GM04504 (cell line): ENCODE data around the gene UBE2G1.
"Not testable (repeated sequence)": the region's sequence is repeated elsewhere in the genome, so short reads cannot be mapped to it uniquely, and the experiment has no call there.

Experiments
- DNase-seq: peaks from one replicate; pipeline ENCODE4 v3.0.0-alpha.2; 2012; ENCODE audit warnings: low read depth

The UBE2G1 gene, protein sequence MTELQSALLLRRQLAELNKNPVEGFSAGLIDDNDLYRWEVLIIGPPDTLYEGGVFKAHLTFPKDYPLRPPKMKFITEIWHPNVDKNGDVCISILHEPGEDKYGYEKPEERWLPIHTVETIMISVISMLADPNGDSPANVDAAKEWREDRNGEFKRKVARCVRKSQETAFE

DNA sequence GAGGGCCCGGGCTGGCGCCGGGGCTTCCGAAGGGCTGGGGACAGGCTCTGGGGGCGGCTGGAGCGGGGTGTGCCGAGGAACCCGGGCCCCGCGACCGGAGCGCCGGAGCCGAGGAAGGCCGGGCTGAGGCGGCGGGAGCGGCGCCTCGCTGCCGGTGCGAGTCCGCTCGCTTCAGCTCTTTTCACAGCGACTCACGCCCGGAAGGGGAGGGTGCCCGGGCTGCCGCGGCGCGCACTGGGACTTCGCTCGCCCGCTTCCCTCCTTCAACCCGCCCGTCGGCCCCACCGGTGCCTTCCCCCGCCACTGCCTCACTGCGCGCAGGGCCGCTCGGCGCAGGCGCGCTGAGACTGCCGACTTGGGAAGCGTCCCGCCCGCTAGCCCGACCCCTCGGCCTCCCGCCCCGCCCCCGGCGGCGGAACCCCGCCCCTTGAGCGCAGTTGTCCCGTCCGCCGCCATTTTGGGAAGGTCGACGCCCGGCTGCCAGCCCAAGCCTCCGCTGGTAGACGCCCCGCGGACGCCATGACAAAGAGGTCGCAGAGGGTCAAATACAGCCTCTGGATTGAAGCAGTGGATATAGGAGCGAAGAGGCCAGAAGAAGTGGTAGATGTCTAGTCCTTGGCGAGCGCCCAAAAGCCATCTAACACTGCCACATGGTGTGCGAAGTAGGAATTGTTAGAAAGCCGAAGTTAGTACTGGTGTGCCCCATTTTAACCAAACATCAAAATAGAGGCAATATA lies at the start of gene UBE2G1:
Gene UBE2G1 (minus strand): TSS at position 349 of the 737 bp plus-strand sequence. CDS start 359 bp downstream, outside the sequence.
- DNase-seq, result peak; percentile 94

DNA sequence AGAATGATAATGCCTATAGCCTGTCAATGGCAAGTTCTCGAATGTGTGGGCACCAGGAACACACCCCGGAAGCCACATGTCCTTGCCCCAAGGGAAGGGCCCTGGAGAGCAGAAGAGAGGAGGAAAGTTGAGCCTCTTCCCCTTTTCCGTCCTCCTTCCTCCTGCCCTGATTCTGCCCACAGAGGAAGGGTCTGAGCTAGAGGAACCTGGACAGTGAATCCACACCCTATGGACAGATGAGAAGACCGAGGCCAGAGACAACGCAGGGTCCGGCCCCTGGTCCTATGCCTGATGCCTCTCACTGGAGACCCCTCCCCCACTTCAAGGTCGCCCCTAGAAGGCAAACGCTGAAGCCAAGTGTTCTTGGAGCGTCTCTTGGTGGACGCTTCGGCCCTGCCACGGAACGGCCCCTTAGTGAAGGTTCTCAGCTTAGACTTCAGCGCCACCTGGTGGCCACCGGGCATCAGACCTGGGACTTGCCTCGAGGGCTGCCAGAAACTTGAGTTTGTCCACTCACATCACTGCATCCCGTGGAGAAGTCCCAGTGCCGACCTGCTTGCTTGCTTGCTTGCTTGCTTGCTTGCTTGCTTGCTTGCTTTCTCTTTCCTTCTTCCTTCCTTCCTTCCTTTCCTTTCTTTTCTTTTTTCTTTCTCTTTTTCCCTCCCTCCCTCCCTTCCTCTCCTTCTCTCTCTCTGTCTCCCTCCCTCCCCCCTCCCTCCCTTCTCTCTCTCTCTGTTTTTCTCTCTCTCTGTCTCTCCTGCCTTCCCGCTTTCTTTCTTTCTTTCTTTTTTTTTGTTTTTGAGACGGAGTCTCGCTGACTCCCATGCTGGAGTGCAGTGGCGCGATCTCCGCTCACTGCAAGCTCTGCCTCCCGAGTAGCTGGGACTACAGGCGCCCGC lies 46.7 kb upstream of the UBE2G1 start:
- peak; percentile 73 for DNase-seq

DNA sequence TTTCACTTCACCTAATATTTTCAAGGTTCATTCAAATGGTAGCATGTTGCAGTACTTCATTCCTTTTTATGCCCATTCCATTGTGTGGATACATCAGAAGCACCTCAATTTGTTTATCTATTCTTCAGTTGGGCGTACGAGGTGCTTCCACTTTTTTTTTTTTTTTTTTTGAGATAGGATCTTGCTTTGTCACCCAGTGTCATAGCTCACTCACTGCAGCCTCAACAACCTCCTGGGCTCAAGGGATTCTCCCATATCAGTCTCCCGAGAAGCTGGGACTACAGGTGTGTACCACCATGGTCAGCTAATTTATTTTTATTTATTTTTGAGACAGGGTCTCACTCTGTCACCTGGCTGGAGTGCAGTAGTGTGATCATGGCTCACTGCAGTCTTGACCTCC lies 44.7 kb upstream of the UBE2G1 start:
- no peak for DNase-seq

DNA sequence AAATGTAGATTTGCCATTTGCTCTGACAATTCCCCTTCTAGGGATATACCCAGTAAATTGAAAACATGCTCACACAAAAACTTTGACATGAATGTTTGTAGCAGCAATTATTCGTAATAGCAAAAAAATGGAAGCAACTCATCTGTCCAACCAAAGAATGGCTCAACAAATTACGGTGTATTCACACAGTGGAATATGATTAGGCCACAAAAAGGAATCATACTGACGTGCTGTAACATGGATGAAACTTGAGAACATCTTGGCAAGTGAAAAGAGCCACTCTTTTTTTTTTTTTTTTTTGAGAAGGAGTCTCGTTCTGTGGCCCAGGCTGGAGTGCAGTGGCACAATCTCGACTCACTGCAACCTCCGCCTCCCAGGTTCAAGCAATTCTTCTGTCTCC lies 43.2 kb upstream of the UBE2G1 start:
- DNase-seq, result no peak

DNA sequence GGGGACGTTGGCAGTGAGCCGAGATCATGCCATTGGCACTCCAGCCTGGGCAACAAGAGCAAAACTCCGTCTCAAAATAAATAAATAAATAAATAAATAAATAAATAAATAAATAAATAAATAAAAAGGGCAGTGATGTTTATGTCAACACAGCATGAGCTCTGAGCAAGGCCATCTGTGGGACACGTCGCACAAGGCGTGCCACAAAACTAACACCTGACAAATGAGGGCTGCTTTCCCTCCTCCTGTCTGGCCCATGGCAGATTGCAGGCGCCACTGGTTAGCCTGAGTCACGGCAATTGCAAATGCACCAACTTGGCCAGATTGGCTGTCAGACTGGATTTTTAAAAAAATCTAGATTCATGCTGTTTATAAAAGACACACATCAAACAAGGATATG lies 41.4 kb upstream of the UBE2G1 start:
- no peak for DNase-seq

DNA sequence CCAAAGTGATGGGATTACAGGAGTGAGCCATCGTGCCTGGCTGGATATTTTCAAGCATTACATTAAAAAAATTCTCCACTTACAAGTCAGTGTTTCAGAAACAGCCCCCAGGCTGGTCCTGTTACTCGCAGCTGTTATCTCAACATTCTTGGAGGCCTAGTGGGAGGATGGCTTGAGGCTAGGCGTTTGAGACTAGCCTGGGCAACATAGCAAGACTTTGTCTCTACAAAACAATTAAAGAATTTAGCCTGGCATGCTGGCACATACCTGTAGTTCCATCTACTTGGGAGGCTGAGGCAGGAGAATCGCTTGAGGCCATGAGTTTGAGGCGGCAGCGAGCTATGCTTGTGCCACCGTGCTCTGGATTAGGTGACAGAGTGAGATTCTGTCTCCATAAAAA lies 40.7 kb upstream of the UBE2G1 start:
- no peak for DNase-seq

DNA sequence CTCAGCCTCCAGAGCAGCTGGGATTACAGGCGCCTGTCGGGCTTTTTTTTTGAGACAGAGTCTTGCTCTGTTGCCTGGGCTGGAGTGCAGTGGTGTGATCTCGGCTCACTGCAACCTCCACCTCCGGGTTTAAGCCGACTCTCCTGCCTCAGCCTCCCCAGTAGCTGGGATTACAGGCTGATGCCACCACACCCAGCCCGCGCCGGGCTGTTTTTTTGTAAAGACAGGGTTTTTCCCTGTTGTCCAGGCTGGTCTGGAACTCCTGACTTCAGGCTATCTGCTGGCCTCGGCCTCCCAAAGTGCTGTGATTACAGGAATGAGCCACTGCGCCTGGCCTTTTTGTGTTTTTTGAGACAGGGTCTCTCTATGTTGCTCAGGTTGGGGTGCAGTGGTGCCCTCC lies 39.9 kb upstream of the UBE2G1 start:
- no peak for DNase-seq

DNA sequence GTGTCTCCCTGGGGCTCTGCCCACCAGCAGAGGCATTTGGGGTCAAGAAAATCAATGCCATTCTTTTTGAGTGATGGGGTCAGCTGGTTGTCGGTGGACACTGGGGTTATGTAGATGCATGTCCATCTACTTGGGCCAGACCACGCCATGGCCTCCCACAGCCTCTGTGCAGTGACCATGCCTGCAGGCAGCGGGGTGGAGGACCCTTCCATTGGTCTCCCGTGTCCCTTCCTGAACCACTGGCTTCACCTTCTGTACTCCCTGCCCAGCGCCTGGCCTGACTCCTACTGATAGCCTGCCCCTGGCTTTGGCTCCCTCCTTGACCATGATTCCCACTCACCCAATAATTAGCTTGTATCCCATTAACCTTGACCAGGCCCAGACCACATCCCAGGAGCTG lies 39.2 kb upstream of the UBE2G1 start:
- DNase-seq, result no peak

DNA sequence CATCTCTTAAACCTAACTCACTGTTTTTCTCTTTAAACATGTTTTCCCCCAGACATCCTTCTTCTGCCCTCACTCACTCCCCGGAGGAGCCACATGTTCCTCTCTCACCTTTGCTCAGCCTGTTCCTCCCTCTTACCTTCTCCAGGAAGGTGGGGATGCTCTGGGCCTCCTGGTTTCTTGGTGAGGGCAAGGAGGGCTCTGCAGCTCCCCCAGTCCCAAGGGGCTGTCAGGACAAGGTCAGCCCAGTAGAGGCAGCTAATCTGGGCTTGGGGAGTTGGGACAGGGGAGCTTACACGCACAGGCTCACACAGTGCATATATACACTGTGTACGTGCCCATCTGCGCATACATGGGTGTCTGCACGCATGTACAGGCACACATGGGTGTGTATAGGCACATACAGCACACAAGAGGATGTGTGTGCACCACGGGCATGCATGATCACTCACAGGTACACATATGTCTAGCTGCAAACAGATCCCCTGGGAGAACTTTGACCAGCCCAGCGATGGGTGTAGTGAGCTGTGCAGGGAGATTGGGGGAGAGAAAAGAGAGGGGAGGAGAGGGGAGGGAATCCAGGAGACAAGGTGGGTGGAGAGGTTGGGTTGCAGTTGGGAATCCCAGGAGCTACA lies 38.7 kb upstream of the UBE2G1 start:
- no peak for DNase-seq

DNA sequence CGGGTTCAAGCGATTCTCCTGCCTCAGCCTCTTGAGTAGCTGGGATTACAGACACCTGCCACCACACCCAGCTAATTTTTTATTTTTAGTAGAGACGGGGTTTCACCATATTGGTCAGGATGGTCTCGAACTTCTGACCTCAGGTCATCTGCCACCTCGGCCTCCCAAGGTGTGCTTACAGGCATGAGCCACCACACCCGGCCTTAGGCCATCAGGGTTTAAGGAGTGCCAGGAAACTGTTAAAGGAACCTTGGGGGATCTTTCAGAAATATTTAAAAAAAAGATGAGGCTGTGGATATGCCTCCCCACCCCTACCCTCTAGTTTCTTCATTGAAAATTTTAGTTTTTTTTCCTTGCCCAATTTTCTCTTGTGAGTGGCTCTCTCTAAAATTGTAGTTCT lies 31.4 kb upstream of the UBE2G1 start:
- DNase-seq, result no peak

DNA sequence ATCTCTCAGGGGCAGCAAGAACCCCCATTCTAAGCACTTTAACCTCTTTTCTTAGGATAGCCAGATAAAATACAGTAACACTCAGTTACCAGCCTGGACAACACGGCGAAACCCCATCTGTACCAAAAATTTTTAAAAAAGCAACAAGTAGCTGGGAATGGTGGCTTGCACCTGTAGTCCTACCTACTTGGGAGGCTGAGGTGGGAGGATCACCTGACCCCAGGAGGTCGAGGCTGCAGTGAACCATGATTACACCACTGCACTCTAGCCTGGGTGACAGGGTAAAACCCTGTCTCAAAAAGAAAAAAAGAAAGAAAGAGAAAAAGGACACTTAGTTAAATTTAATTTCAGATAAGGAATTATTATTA lies 28.6 kb upstream of the UBE2G1 start:
- DNase-seq, result no peak

DNA sequence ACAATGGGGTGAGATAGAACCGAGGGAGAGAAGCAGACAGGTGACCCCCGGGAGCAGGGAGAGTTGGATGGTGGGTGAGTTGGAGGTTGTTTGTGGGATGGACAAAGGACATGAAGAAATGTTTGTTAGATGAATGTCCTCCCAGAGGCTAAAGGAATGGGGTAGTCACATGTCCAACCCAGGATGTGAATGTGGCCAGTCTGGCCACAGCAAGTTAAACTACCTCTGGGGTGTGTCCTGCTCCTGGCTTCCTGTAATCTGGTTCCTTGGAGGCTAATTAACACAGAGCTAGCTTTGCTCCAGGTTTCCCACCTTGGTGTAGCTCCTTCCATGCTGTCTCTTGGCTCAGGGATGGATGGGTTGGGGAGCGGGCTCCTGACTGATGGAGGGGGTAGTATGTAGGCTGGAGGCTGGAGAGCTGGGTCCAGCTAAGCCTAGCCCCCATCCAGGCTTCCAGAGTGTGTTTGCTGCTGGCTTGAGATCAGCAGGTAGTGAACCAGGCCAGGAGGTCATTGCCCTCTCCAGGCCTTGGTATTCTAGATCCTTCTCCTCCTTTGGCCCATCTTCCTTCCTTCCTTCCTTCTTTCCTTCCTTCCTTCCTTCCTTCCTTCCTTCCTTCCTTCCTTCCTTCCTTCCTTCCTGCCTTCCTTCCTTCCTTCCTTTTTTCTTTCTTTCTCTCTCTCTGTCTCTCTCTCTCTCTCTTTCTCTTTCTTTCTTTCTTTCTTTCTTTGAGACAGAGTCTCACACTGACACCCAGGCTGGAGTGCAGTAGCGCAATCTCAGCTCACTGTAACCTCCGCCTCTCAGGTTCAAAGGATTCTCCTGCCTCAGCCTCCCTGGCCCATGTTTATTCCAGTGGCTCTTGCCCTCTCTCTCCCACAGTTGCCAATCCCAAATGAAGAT lies 28.0 kb upstream of the UBE2G1 start:
- no peak for DNase-seq

DNA sequence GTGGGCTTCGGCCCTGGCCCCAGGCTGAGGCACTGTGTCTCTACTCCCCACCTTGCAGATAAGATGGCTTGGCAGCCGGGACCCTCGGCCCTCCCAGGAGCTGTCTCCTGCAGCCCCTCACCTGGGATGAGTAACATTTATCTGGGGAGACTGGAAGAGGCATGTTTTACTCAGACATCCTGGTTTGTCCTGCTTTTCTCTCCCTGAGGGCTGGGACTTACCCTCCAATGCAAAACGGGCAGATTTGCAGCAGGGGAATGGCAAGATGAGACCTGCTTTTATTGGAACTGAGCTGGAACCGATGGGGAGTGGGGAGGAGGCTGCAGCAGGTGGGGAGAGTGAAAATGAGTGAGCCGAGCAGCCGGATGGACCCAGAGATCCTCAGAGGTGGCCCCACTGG lies 27.3 kb upstream of the UBE2G1 start:
- no peak for DNase-seq

DNA sequence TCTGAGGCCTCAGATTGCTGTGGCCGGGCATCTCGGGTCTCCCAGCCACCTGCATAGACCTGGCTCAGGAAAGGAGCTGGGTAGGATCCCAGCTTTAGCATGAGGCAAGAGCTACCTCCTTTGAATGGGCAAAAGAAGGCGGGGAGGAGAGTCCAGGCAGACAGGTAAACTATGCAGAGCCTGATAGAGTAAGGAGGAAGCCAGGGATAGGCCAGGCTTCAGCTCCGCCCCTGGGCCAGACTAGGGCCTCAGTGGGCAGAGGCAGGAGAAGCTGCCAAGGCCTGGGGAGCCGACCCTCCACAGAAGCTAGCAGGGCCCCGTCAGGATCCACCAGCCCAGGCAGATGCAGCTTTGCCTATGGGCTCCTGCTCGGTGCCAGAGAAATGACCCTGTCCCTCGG lies 22.6 kb upstream of the UBE2G1 start:
- no peak for DNase-seq

DNA sequence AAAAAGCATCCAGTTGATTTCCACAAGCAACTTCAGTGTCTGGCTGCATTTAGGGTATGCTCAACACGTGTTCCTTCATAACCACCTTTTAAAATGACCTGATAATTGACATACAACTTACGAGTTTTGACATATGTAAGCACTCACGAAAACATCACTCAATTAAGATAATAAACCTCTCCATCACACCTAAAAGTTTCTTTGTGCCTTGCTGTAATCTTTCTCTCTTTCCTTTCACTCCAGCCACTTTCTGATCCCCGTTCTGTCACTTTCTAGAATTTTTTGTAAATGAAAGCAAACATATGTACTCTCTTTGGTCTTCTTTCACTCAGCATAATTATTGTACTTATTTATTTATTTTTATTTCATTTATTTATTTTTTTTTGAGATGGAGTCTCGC lies 20.7 kb upstream of the UBE2G1 start:
- no peak for DNase-seq

DNA sequence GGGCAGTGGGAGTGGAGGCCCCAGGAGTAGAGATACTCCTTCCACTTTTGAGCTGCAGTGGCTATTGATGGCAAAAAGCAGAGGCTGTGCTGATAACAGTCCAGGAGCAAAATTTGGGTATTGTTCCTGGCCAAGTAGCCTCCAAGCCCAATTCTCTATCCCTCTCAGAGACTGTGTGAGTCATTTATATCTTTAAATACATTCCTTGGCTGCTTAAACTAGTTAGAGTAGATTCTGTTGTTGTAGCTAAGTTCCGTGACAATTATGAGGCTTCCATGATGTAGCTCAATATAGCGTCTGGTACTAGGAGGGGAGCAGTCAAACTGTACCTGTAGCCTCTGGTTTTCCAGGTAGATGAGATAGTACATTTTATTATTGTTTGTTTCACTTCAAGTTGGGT lies 19.9 kb upstream of the UBE2G1 start:
- no peak for DNase-seq

DNA sequence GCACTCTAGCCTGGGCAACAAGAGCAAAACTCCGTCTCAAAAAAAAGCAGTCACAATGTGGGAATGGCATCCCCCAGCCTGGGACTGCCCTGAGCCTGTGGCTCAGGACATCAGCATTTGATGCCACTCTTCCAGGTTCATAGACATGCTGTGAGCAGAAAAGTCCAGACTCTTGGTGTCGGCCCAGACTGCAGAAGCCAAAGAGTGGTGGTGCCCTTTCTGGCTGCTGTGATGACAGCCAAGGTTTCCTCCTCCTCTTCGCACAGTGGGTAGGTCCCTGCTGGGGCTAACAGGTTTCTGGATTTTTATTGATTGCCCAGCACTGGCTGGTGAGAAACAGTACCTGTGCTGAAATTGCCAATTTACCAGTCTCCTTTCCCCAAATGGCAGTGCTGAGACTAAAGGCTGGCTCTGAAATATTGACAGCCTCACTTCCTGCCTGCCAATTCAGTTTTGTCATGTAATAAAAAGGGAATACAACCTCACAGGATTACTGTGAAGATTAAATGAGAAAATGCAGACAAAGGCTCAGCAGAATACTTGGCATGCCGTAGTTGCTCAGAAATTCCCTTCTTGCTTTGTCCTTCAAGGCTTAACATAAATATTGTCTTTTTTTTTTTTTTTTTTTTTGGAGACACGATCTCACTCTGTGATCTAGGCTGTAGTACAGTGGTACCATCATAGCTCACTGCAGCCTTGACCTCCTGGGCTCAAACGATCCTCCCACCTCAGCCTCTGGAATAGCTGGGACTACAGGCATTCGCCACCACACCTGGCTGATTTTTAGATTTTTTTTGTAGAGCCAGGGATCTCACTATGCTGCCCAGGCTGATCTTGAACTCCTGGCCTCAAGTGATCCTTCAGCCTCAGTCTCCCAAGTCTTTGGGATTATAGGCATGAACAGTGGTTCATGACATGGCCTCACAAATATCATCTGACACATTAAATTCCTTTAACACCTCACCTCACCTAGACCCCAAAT lies 15.5 kb upstream of the UBE2G1 start:
- DNase-seq, result no peak

DNA sequence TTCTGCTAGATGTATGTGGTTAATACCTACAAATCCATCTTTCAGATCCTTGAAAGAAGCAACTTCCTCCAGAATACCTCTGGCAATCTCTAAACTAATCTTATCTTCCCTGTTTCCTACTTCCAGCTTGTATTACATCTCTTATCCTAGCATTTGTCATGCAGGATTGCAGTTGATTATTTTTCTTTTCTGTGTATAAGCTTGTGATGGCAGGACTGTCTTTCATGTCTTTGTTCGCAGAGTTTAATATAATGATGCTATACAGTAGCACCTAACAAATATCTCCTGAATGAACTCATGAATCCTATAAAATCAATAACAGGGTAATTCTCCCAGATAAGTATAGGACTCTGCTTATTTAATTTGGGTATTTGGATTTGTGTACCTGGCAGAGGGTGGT lies 12.2 kb upstream of the UBE2G1 start:
- no peak for DNase-seq

DNA sequence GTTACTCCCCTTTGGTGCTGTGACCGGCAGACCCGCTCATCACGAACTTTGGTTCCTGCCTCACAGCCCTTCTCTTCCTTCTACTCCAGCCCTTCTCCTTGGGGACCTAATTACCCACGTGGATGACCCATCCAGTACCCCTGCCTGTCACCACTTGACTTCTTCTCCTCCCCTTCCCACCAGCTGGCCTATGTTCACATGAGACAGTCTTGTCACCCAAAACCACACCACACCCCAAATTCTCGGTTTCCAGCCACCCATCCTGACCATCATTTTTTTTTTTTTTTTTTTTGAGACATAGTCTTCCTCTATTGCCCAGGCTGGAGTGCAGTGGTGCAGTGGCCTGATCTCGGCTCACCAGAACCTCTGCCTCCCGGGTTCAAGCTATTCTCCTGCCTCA lies 10.8 kb upstream of the UBE2G1 start:
- not testable (repeated sequence) for DNase-seq

DNA sequence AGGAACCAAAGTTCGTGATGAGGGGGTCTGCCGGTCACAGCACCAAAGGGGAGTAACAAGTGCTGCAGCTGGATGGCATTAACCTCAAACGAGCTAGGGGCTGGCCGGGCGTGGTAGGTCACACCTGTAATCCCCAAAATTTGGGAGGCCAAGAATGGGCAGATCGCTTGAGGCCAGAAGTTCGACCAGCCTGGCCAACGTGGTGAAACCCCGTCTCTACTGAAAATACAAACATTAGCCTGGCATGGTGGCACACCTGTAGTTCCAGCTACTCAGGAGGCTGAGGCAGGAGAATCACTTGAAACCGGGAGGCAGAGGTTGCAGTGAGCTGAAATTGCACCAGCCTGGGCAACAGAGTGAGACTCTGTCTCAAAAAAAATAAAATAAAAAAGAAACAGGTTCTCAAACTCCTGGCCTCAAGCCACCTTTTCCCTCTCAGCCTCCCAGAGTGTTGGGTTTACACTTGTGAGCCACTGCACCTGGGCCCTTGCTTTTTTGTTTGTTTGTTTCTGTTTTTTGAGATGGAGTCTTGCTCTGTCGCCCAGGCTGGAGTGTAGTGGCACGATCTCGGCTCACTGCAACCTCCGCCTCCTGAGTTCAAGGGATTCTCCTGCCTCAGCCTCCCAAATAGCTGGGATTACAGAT lies 9.4 kb upstream of the UBE2G1 start:
- not testable (repeated sequence) for DNase-seq
